Liver (tissue), 3 donors: ENCODE data around the gene OR13A1.
"Not testable (repeated sequence)": the region's sequence is repeated elsewhere in the genome, so short reads cannot be mapped to it uniquely, and the experiment has no call there.

ENCODE experiments used
- CTCF ChIP-seq: fragments of 150-350 bp; IDR thresholded peaks from 2 replicates; pipeline ENCODE4 v1.5.1; 2017; ENCODE audit warnings: improper control_type of control experiment, low read depth, low read length; ENCODE audit not compliant: missing input control
- RAD21 ChIP-seq, 2 donors: IDR thresholded peaks; 2 replicates each; pipeline ENCODE4 v1.6.1; 2016; ENCODE audit warnings: antibody characterized with exemption in 2 of 2, mild to moderate bottlenecking in 2 of 2
- REST ChIP-seq: IDR thresholded peaks from 2 replicates; pipeline ENCODE4 v1.6.1; 2016; ENCODE audit warnings: antibody characterized with exemption, mild to moderate bottlenecking
- YY1 ChIP-seq: IDR thresholded peaks from 2 replicates; pipeline ENCODE4 v1.6.1; 2016; ENCODE audit warnings: antibody characterized with exemption, mild to moderate bottlenecking
- donor health status: healthy.
- donor health status: healthy.

GRCh38 chr10:45267777-45268176 is 47.6 kb downstream of the OR13A1 start:
- not testable (repeated sequence) for TF ChIP-seq REST; YY1; CTCF; RAD21 (IDR thresholded peaks at IDR 0.05)
